BLaER1 (cell line): ENCODE results near the gene PSMB1.

ENCODE experiments used
- H3K27ac ChIP-seq: shearing (Covaris generic); formaldehyde crosslinking; 2 replicates; pipeline ENCODE4 v1.8.1; 2022
- H3K27me3 ChIP-seq: shearing (Covaris generic); formaldehyde crosslinking; 2 replicates; pipeline ENCODE4 v1.8.1; 2022
- H3K36me3 ChIP-seq: shearing (Covaris generic); formaldehyde crosslinking; 2 replicates; pipeline ENCODE4 v1.8.1; 2022
- H3K4me1 ChIP-seq: shearing (Covaris generic); formaldehyde crosslinking; 2 replicates; pipeline ENCODE4 v1.8.1; 2022
- H3K4me2 ChIP-seq: shearing (Covaris generic); formaldehyde crosslinking; 2 replicates; pipeline ENCODE4 v1.8.1; 2022
- H3K4me3 ChIP-seq: shearing (Covaris generic); formaldehyde crosslinking; 2 replicates; pipeline ENCODE4 v1.8.1; 2022
- H3K9ac ChIP-seq: shearing (Covaris generic); formaldehyde crosslinking; 2 replicates; pipeline ENCODE4 v1.8.1; 2022
- H3K9me3 ChIP-seq: shearing (Covaris generic); formaldehyde crosslinking; 2 replicates; pipeline ENCODE4 v1.8.1; 2022
- H4K20me1 ChIP-seq: shearing (Covaris generic); formaldehyde crosslinking; 2 replicates; pipeline ENCODE4 v1.8.1; 2022
- Cebpa-rat ChIP-seq: shearing (Covaris generic); IDR thresholded peaks from 2 replicates; pipeline ENCODE4 v1.8.1; 2022

The PSMB1 gene

GRCh38 chr6:170487707-170488329 lies 65.3 kb downstream of the PSMB1 start:
- TF ChIP-seq Cebpa-rat = no peak
- Histone ChIP-seq H4K20me1 (no peaks in the 10 kb centered on the region), H3K4me3 (no peak overlapping the region), H3K27ac (no peak overlapping the region), H3K9ac (no peak overlapping the region), H3K36me3 (no peaks in the 10 kb centered on the region), H3K4me1 (no peaks in the 10 kb centered on the region), H3K27me3 (no peaks in the 10 kb centered on the region), H3K4me2 (no peak overlapping the region), H3K9me3 (no peaks in the 10 kb centered on the region)

GRCh38 chr6:170485159-170485558 lies 67.9 kb downstream of the PSMB1 start:
- no peak overlapping the region for H3K27ac ChIP-seq
- TF ChIP-seq Cebpa-rat = no peak
- H3K9me3 ChIP-seq = no peaks in the 10 kb centered on the region
- H3K4me3 ChIP-seq = no peak overlapping the region
- H3K9ac ChIP-seq = no peak overlapping the region
- no peaks in the 10 kb centered on the region for H3K27me3 ChIP-seq
- H3K36me3 ChIP-seq = no peaks in the 10 kb centered on the region
- no peak overlapping the region for H3K4me2 ChIP-seq
- H4K20me1 ChIP-seq = no peaks in the 10 kb centered on the region
- H3K4me1 ChIP-seq = no peaks in the 10 kb centered on the region
